K562 (cell line): Measurements from ENCODE around the gene ILF3. TPM values are rescaled to one million over a fixed set of nuclear protein-coding genes. Genes with fewer than 3 reads are reported as not detected.

Experiments used
- CTBP1 ChIP-seq: fragments of 450-650 bp; IDR thresholded peaks from 2 replicates; pipeline ENCODE4 v1.6.1; 2016; ENCODE audit warnings: borderline replicate concordance
- EP400 ChIP-seq: fragments of 450-650 bp; IDR thresholded peaks from 2 replicates; pipeline ENCODE4 v1.6.1; 2017; ENCODE audit warnings: antibody characterized with exemption, mild to moderate bottlenecking, moderate library complexity
- ETV6 ChIP-seq, 3 experiments: fragments of 150-350 bp in 1 of 3; sonication (generic) in 1 of 3; formaldehyde crosslinking in 1 of 3; IDR thresholded peaks; 2 replicates each; pipeline versions ENCODE4 v1.6.1 to v1.8.0; 2014 to 2022; ENCODE audit warnings: borderline replicate concordance in 2 of 3, low read depth in 2 of 3, antibody characterized with exemption in 1 of 3, low read length in 1 of 3, mild to moderate bottlenecking in 1 of 3, missing genetic modification reagents in 1 of 3
- GATA2 ChIP-seq: sonication (generic); formaldehyde crosslinking; IDR thresholded peaks from 2 replicates; pipeline ENCODE4 v1.4.0; 2020; ENCODE audit warnings: mild to moderate bottlenecking, missing genetic modification reagents
- NRF1 ChIP-seq, 2 experiments: fragments of 450-650 bp; IDR thresholded peaks in 1 of 2; conservative IDR thresholded peaks in 1 of 2; 2 replicates each; pipeline ENCODE4 v1.6.1; 2014; ENCODE audit warnings: mild to moderate bottlenecking in 2 of 2
- RBM25 ChIP-seq: fragments of 200-400 bp; formaldehyde crosslinking; IDR thresholded peaks from 2 replicates; pipeline ENCODE4 v1.6.1; 2018; ENCODE audit warnings: low read length, low read depth, moderate library complexity; ENCODE audit not compliant: severe bottlenecking
- polyA plus RNA-seq, 8 experiments: library from polyadenylated mRNA; depleted of rRNA in 4 of 8; stranded (reverse) in 5 of 8; unstranded in 3 of 8; fragments of >200 nt; fragmentation: Nextera tagmentation in 2 of 8; fragmentation: Illumina TruSeq in 1 of 8; extraction: Ambion mirVana in 2 of 8; extraction: Trizol in 1 of 8; gene quantifications; 2 replicates each; pipeline versions ENCODE4 v1.2.1 to v1.2.3, GENCODE V29; 2011 to 2014; ENCODE audit warnings: inconsistent platforms in 1 of 8, missing spikeins in 1 of 8
- total RNA-seq, 7 experiments: library from RNA; depleted of rRNA in 6 of 7; stranded (reverse); fragments of >200 nt in 6 of 7; fragmentation: Illumina TruSeq in 2 of 7; extraction: Trizol in 2 of 7; gene quantifications; 2 replicates each; pipeline versions ENCODE4 v1.2.1 to v1.2.3, GENCODE V29; 2011 to 2021; ENCODE audit warnings: low replicate concordance in 1 of 7
- TF ChIP-seq, protein P1 (sequence below): IDR thresholded peaks from 2 replicates; pipeline ENCODE4 v1.6.1; 2016; ENCODE audit warnings: missing genetic modification characterization, missing compliant biosample characterization
- TF ChIP-seq, protein P2 (sequence below), 2 experiments: fragments of 450-650 bp; IDR thresholded peaks; 2 replicates each; pipeline ENCODE4 v1.6.1; 2016; ENCODE audit warnings: mild to moderate bottlenecking in 2 of 2, borderline replicate concordance in 1 of 2, low read depth in 1 of 2, moderate library complexity in 1 of 2
- TF ChIP-seq, protein P3 (sequence below): fragments of 250-450 bp; sonication (Bioruptor Pico); IDR thresholded peaks from 2 replicates; pipeline ENCODE4 v1.4.0; 2020; ENCODE audit warnings: borderline replicate concordance
- TF ChIP-seq, protein P4 (sequence below): fragments of 450-650 bp; IDR thresholded peaks from 2 replicates; pipeline ENCODE4 v1.6.1; 2016

Gene ILF3
- total and polyA plus RNA-seq, 9 of the 15 experiments (the other 6 are each of a cell fraction or from before 2014, with no cell fraction given): 26.0 to 453 (median 175) TPM

DNA sequence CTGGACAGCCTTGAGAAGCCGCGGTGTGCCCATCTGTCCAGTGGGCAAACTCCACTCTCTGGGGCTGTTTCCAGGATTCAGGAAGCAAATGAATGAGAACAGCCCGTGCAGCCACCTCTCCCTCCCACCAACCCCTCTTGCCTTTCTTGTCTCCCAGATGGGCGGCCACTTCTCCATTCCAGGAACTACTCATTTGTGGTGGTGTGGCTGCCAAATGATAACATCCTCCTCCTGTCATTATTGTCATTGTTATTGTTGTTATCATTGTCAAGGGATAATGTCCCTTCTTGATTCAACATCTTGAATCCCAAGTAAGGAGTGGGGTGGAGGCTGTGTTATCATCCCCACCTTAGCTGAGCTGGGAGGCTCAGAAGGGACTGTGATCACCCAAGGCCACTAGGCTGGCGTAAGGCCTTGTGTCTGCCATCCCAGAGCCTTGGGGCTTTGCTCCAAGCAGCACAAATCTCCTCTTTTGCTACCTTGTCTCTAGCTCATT lies 65.4 kb downstream of the ILF3 start (continued):
- TF ChIP-seq, protein P1, sequence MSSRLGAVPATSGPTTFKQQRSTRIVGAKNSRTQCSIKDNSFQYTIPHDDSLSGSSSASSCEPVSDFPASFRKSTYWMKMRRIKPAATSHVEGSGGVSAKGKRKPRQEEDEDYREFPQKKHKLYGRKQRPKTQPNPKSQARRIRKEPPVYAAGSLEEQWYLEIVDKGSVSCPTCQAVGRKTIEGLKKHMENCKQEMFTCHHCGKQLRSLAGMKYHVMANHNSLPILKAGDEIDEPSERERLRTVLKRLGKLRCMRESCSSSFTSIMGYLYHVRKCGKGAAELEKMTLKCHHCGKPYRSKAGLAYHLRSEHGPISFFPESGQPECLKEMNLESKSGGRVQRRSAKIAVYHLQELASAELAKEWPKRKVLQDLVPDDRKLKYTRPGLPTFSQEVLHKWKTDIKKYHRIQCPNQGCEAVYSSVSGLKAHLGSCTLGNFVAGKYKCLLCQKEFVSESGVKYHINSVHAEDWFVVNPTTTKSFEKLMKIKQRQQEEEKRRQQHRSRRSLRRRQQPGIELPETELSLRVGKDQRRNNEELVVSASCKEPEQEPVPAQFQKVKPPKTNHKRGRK (tag): no peak
- no peak for TF ChIP-seq RBM25
- TF ChIP-seq ETV6 (IDR thresholded peaks at IDR 0.05; ENCODE audit: borderline replicate concordance in 1 of 2, low read depth in 2 of 2, low read length in 1 of 2): no peak; a peak in 1 of 4 replicates
- no peak for TF ChIP-seq ETV6 (CRISPR knock-in tag; IDR thresholded peaks at IDR 0.05; ENCODE audit: borderline replicate concordance)
- TF ChIP-seq, protein P2, sequence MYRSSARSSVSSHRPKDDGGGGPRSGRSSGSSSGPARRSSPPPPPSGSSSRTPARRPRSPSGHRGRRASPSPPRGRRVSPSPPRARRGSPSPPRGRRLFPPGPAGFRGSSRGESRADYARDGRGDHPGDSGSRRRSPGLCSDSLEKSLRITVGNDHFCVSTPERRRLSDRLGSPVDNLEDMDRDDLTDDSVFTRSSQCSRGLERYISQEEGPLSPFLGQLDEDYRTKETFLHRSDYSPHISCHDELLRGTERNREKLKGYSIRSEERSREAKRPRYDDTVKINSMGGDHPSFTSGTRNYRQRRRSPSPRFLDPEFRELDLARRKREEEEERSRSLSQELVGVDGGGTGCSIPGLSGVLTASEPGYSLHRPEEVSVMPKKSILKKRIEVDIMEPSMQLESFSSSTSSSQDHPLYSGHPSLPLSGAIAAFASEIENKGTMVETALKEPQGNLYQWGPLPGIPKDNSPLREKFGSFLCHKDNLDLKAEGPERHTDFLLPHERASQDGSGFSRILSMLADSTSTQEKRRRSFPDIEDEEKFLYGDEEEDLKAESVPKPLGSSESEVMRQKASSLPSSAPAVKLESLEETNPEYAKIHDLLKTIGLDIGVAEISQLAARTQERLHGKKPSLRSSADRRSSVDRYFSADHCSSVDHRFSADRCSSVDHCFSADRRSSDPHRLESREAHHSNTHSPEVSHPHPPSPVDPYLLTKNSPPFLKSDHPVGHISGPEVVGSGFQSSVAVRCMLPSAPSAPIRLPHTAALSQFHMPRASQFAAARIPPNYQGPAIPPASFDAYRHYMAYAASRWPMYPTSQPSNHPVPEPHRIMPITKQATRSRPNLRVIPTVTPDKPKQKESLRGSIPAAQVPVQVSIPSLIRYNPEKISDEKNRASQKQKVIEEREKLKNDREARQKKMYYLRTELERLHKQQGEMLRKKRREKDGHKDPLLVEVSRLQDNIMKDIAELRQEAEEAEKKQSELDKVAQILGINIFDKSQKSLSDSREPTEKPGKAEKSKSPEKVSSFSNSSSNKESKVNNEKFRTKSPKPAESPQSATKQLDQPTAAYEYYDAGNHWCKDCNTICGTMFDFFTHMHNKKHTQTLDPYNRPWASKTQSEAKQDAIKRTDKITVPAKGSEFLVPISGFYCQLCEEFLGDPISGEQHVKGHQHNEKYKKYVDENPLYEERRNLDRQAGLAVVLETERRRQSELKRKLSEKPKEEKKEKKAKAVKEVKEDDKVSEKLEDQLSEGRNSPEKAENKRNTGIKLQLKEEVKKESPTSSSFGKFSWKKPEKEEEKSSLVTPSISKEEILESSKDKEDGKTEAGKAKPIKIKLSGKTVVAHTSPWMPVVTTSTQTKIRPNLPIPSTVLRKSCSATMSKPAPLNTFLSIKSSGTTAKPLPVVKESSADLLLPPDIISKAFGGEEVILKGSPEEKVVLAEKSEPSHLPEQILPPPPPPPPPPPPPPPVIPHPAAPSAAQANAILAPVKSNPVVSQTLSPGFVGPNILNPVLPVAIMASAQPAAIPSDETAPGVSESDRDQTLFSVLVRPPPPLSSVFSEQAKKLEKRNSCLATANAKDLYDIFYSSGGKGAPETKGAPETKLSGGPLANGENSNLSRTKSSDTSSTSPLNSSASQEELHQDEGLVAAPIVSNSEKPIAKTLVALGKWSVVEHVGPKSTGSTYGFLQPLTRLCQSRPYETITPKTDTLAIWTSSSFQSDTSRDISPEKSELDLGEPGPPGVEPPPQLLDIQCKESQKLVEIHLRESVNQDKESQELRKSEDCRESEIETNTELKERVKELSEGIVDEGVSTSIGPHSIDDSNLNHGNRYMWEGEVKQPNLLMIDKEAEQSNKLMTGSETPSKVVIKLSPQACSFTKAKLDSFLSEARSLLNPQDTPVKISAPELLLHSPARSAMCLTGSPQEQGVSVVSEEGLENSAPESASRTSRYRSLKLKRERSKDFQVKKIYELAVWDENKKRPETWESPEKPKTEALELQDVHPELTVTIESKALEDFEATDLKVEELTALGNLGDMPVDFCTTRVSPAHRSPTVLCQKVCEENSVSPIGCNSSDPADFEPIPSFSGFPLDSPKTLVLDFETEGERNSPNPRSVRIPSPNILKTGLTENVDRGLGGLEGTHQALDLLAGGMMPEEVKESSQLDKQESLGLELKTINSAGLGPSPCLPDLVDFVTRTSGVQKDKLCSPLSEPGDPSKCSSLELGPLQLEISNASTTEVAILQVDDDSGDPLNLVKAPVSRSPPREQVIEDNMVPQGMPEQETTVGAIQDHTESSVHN (IDR thresholded peaks at IDR 0.05; ENCODE audit: borderline replicate concordance in 1 of 2, low read depth in 1 of 2): peak in 1 of 2 experiments; percentile 46; a peak in 1 of 4 replicates
- TF ChIP-seq GATA2 (CRISPR knock-in tag): peak; percentile 89
- TF ChIP-seq, protein P3, sequence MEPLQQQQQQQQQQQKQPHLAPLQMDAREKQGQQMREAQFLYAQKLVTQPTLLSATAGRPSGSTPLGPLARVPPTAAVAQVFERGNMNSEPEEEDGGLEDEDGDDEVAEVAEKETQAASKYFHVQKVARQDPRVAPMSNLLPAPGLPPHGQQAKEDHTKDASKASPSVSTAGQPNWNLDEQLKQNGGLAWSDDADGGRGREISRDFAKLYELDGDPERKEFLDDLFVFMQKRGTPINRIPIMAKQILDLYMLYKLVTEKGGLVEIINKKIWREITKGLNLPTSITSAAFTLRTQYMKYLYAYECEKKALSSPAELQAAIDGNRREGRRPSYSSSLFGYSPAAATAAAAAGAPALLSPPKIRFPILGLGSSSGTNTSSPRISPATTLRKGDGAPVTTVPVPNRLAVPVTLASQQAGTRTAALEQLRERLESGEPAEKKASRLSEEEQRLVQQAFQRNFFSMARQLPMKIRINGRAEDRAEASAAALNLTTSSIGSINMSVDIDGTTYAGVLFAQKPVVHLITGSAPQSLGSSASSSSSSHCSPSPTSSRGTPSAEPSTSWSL (CRISPR knock-in tag): no peak
- 0 out of 4 replicates have a peak, but pooled peaks of 1 of the 2 experiments have one; percentile 7 for TF ChIP-seq NRF1 (conservative IDR thresholded peaks at IDR 0.05 in 1 of 2, IDR thresholded peaks at IDR 0.05 in 1 of 2)
- TF ChIP-seq EP400: 0 out of 2 replicates have a peak, but pooled peaks have one; percentile 31
- peak; percentile 98 for TF ChIP-seq CTBP1
- TF ChIP-seq, protein P4, sequence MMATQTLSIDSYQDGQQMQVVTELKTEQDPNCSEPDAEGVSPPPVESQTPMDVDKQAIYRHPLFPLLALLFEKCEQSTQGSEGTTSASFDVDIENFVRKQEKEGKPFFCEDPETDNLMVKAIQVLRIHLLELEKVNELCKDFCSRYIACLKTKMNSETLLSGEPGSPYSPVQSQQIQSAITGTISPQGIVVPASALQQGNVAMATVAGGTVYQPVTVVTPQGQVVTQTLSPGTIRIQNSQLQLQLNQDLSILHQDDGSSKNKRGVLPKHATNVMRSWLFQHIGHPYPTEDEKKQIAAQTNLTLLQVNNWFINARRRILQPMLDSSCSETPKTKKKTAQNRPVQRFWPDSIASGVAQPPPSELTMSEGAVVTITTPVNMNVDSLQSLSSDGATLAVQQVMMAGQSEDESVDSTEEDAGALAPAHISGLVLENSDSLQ: peak; percentile 75
